HCT116 (cell line): ENCODE results near the gene TEX22. TPM values are rescaled to one million over a fixed set of nuclear protein-coding genes. Genes with fewer than 3 reads are reported as not detected.

Experiments used
- ATAC-seq: fragments of 200-7000 bp; cut with Tn5 transposase; 2 replicates; pipeline ENCODE4 v1.9.1; 2020; ENCODE audit warnings: mild to moderate bottlenecking, moderate library complexity
- BruUV-seq: library from RNA; stranded (reverse); fragments of 400-500 nt; replicated peaks from 2 replicates; lab custom pipeline; 2021; lab: Mats Ljungman, UMichigan
- CTCF ChIA-PET: fragments of 300-600 bp; sonication (Branson Sonifier 250); formaldehyde crosslinking; loops from one replicate; lab custom pipeline; 2021; ENCODE audit warnings: antibody characterized with exemption; lab: Charles Lee
- POLR2A ChIA-PET: fragments of 300-600, 350-600 bp; sonication (Branson Sonifier 250); formaldehyde crosslinking; loops from one replicate; lab custom pipeline; 2021; ENCODE audit warnings: antibody characterized with exemption; lab: Charles Lee
- RAD21 ChIA-PET, 2 experiments: fragments of 300-600 bp; sonication (Branson Sonifier 250); formaldehyde crosslinking; loops; one replicate each; lab custom pipeline; 2023; ENCODE audit warnings: low total read pairs in 2 of 2; ENCODE audit not compliant: uncharacterized antibody in 2 of 2, unreplicated experiment in 2 of 2, low non-redundant PET in 1 of 2; lab: Charles Lee
- DNase-seq: peaks from one replicate; pipeline ENCODE4 v3.0.0-alpha.2; 2010; ENCODE audit warnings: low read depth, low spot score
- H2AFZ ChIP-seq: fragments of 200-600 bp; shearing (Covaris generic), sonication (generic); 2 replicates; pipeline ENCODE4 v1.6.1; 2017; ENCODE audit warnings: low read depth, mixed run types, mixed read lengths, antibody characterized with exemption, low read length; ENCODE audit not compliant: poor library complexity, severe bottlenecking
- H3K27ac ChIP-seq: 2 replicates; pipeline ENCODE4 v1.5.1; 2012; ENCODE audit warnings: low read depth, low read length
- H3K27me3 ChIP-seq: fragments of 200-600 bp; sonication (generic); 2 replicates; pipeline ENCODE4 v1.6.1; 2016; ENCODE audit warnings: mixed run types, low read length, mixed read lengths; ENCODE audit not compliant: insufficient read depth
- H3K36me3 ChIP-seq, 2 experiments: fragments of 200-500 bp in 1 of 2; fragments of 200-600 bp in 1 of 2; sonication (Bioruptor generic) in 1 of 2; sonication (generic) in 1 of 2; 2 replicates each; pipeline versions ENCODE4 v1.5.1 to v1.6.1; 2014 to 2016; ENCODE audit warnings: low read length in 2 of 2, inconsistent platforms in 1 of 2, mixed read lengths in 1 of 2, mixed run types in 1 of 2; ENCODE audit not compliant: insufficient read depth in 2 of 2, control insufficient read depth in 1 of 2
- H3K4me1 ChIP-seq, 2 experiments: fragments of 200-600 bp in 1 of 2; sonication (generic) in 1 of 2; 2 replicates each; pipeline versions ENCODE4 v1.5.1 to v1.6.1; 2012 to 2017; ENCODE audit warnings: low read length in 2 of 2, inconsistent platforms in 1 of 2, mild to moderate bottlenecking in 1 of 2, mixed read lengths in 1 of 2, mixed run types in 1 of 2, moderate library complexity in 1 of 2; ENCODE audit not compliant: insufficient read depth in 2 of 2, control insufficient read depth in 1 of 2
- H3K4me2 ChIP-seq: fragments of 200-600 bp; sonication (generic); 2 replicates; pipeline ENCODE4 v1.6.1; 2017; ENCODE audit warnings: mixed run types, low read length, mixed read lengths
- H3K4me3 ChIP-seq, 2 experiments: fragments of 200-600 bp in 1 of 2; sonication (generic) in 1 of 2; replicated peaks in 1 of 2; 2 replicates each; pipeline ENCODE4 v1.5.1; 2011 to 2016; ENCODE audit warnings: low read length in 2 of 2, control low read depth in 1 of 2, low read depth in 1 of 2, mild to moderate bottlenecking in 1 of 2, mixed read lengths in 1 of 2, mixed run types in 1 of 2
- H3K79me2 ChIP-seq: fragments of 200-600 bp; sonication (generic); 2 replicates; pipeline ENCODE4 v1.6.1; 2017; ENCODE audit warnings: mild to moderate bottlenecking, mixed run types, low read length, moderate library complexity, mixed read lengths; ENCODE audit not compliant: insufficient read depth
- H3K9ac ChIP-seq: fragments of 200-600 bp; sonication (generic); 2 replicates; pipeline ENCODE4 v1.6.1; 2016; ENCODE audit warnings: low read length, mixed read lengths
- H3K9me2 ChIP-seq: fragments of 200-600 bp; sonication (generic), shearing (Covaris generic); 2 replicates; pipeline ENCODE4 v1.6.1; 2017; ENCODE audit warnings: mixed run types, mild to moderate bottlenecking, moderate library complexity; ENCODE audit not compliant: insufficient read depth
- H3K9me3 ChIP-seq, 2 experiments: fragments of 200-500 bp in 1 of 2; fragments of 200-600 bp in 1 of 2; sonication (Bioruptor generic) in 1 of 2; sonication (generic) in 1 of 2; 2 replicates each; pipeline ENCODE4 v1.6.1; 2014 to 2017; ENCODE audit warnings: low read length in 2 of 2, mixed read lengths in 2 of 2, inconsistent platforms in 1 of 2, low read depth in 1 of 2, mild to moderate bottlenecking in 1 of 2, mixed run types in 1 of 2, moderate library complexity in 1 of 2; ENCODE audit not compliant: control insufficient read depth in 1 of 2, insufficient read depth in 1 of 2
- H4K20me1 ChIP-seq: fragments of 200-600 bp; sonication (generic), shearing (Covaris generic); 2 replicates; pipeline ENCODE4 v1.6.1; 2017; ENCODE audit warnings: mixed run types, mild to moderate bottlenecking, moderate library complexity; ENCODE audit not compliant: insufficient read depth
- EGR1 ChIP-seq: IDR thresholded peaks from 2 replicates; pipeline ENCODE4 v1.6.1; 2012; ENCODE audit warnings: low read depth
- EZH2 ChIP-seq: fragments of 200-600 bp; sonication (generic); IDR thresholded peaks from 2 replicates; pipeline ENCODE4 v1.6.1; 2017; ENCODE audit warnings: antibody characterized with exemption, mixed run types
- EZH2phosphoT487 ChIP-seq: fragments of 200-600 bp; IDR thresholded peaks from 2 replicates; pipeline ENCODE4 v1.6.1; 2018; ENCODE audit warnings: antibody characterized with exemption, borderline replicate concordance
- POLR2A ChIP-seq: IDR thresholded peaks from 2 replicates; pipeline ENCODE4 v1.7.0; 2011; ENCODE audit warnings: borderline replicate concordance; ENCODE audit not compliant: insufficient read depth, insufficient read length; ENCODE audit errors: extremely low read depth
- POLR2AphosphoS5 ChIP-seq: IDR thresholded peaks from 2 replicates; pipeline ENCODE4 v1.6.1; 2011; ENCODE audit warnings: mild to moderate bottlenecking, low read depth, low read length, moderate library complexity
- RAD21 ChIP-seq: IDR thresholded peaks from 2 replicates; pipeline ENCODE4 v1.6.1; 2012; ENCODE audit warnings: low read depth, mild to moderate bottlenecking
- YY1 ChIP-seq: IDR thresholded peaks from 2 replicates; pipeline ENCODE4 v1.6.1; 2011; ENCODE audit warnings: low read length, low read depth, moderate library complexity, mild to moderate bottlenecking; ENCODE audit not compliant: insufficient replicate concordance; ENCODE audit errors: extremely low read depth
- ZNF274 ChIP-seq: fragments of 200-500 bp; sonication (Bioruptor generic); IDR thresholded peaks from 2 replicates; pipeline ENCODE4 v1.6.1; 2014; ENCODE audit warnings: mild to moderate bottlenecking, low read depth, low read length, inconsistent platforms
- intact Hi-C: fragments of 100-400 bp; cut with micrococcal nuclease; formaldehyde crosslinking; loops from 2 replicates; pipeline ENCODE4 v1.10.0; 2022
- total RNA-seq: library from RNA; stranded (reverse); gene quantifications from one replicate; pipeline ENCODE4 v1.2.1, GENCODE V29; 2021; ENCODE audit not compliant: unreplicated experiment
- TF ChIP-seq, protein P1 (sequence below): IDR thresholded peaks from 2 replicates; pipeline ENCODE4 v1.6.1; 2011; ENCODE audit warnings: mild to moderate bottlenecking, low read length, moderate library complexity; ENCODE audit not compliant: insufficient replicate concordance; ENCODE audit errors: extremely low read depth

Gene TEX22
- total RNA-seq, 1 experiment from 2014 or later, result 3.8 TPM

DNA sequence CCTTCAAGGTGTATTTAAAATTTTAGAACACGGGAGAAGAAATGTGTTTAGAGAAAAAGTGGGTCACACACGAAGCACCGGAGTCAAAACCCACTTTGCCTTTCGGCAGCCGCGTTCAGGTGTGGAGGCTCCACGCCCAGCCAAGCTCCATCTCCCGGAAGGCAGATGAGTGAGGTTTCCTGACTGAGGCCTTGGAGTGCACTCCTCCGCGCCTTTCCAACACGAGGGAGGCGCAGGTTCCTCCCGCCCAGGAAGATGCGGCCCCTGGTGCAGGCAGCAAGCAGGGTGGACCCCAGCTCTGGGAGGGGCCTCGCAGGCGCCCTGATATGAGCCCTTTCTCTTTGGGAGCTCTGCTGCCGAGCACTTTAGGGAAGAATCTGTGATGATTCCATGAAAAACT lies 43.8 kb downstream of the TEX22 start:
- Histone ChIP-seq H3K9ac (no peak overlapping the region), H3K4me3 (no peak overlapping the region), H3K79me2 (peaks cover 40% of the 10 kb centered on the region), H3K9me3 (no peaks in the 10 kb centered on the region), H4K20me1 (no peaks in the 10 kb centered on the region), H3K4me2 (no peak overlapping the region), H3K9me2 (no peaks in the 10 kb centered on the region), H3K27ac (no peak overlapping the region), H3K36me3 (peaks cover 6 to 7% of the 10 kb centered on the region in 2 experiments; a peak in 2 of 4 replicates), H3K4me1 (no peaks in the 10 kb centered on the region), H2AFZ (no peak overlapping the region), H3K27me3 (no peaks in the 10 kb centered on the region)
- TSS peak; percentile 29 for BruUV-seq
- TF ChIP-seq EZH2 (no peak), ZNF274 (no peak), EZH2phosphoT487 (no peak), YY1 (no peak), POLR2AphosphoS5 (no peak), POLR2A (no peak), RAD21 (no peak), EGR1 (no peak)
- TF ChIP-seq, protein P1, sequence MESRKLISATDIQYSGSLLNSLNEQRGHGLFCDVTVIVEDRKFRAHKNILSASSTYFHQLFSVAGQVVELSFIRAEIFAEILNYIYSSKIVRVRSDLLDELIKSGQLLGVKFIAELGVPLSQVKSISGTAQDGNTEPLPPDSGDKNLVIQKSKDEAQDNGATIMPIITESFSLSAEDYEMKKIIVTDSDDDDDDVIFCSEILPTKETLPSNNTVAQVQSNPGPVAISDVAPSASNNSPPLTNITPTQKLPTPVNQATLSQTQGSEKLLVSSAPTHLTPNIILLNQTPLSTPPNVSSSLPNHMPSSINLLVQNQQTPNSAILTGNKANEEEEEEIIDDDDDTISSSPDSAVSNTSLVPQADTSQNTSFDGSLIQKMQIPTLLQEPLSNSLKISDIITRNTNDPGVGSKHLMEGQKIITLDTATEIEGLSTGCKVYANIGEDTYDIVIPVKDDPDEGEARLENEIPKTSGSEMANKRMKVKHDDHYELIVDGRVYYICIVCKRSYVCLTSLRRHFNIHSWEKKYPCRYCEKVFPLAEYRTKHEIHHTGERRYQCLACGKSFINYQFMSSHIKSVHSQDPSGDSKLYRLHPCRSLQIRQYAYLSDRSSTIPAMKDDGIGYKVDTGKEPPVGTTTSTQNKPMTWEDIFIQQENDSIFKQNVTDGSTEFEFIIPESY, result no peak
- no peak for DNase-seq
- intact Hi-C loops, result no loop called here
- ChIA-PET RAD21 (no interaction called here), POLR2A (no interaction called here), CTCF (no interaction called here)
- no peak for ATAC-seq
